Osteocyte (in vitro differentiated cells): ENCODE data around the gene DIPK1A. TPM values are rescaled to one million over a fixed set of nuclear protein-coding genes. Genes with fewer than 3 reads are reported as not detected.

Experiments
- DNase-seq: peaks from one replicate; pipeline ENCODE4 v3.0.0; 2021; ENCODE audit warnings: mixed read lengths; ENCODE audit not compliant: unreplicated experiment; ENCODE audit errors: extremely low spot score
- H3K27ac Mint-ChIP-seq: one replicate; pipeline ENCODE4 v1.8.0; 2021; ENCODE audit warnings: mild to moderate bottlenecking, mixed read lengths; ENCODE audit not compliant: unreplicated experiment
- H3K27me3 Mint-ChIP-seq: one replicate; pipeline ENCODE4 v1.8.0; 2021; ENCODE audit warnings: mixed read lengths; ENCODE audit not compliant: unreplicated experiment
- H3K36me3 Mint-ChIP-seq: one replicate; pipeline ENCODE4 v1.8.0; 2021; ENCODE audit warnings: mixed read lengths; ENCODE audit not compliant: unreplicated experiment
- H3K4me1 Mint-ChIP-seq: one replicate; pipeline ENCODE4 v1.8.0; 2021; ENCODE audit warnings: mixed read lengths; ENCODE audit not compliant: unreplicated experiment
- H3K4me3 Mint-ChIP-seq: one replicate; pipeline ENCODE4 v1.8.0; 2021; ENCODE audit warnings: mild to moderate bottlenecking, moderate library complexity, mixed read lengths; ENCODE audit not compliant: unreplicated experiment
- H3K9me3 Mint-ChIP-seq: one replicate; pipeline ENCODE4 v1.8.0; 2021; ENCODE audit warnings: mixed read lengths; ENCODE audit not compliant: unreplicated experiment
- CTCF ChIP-seq: fragments of 200-600 bp; sonication (generic); IDR thresholded peaks from 2 replicates; pipeline ENCODE4 v1.5.0; 2021; ENCODE audit warnings: antibody characterized with exemption, mild to moderate bottlenecking, moderate library complexity
- total RNA-seq: library from RNA; stranded (reverse); gene quantifications from 2 replicates; pipeline ENCODE4 v1.2.1, GENCODE V29; 2021

The DIPK1A gene
- total RNA-seq, 1 donor from 2014 or later: 6.3 TPM

GRCh38 chr1:92948071-92948470 is 13.2 kb downstream of the DIPK1A start:
- H3K9me3 Mint-ChIP-seq: no peaks in the 10 kb centered on the region
- DNase-seq: no peak
- no peaks in the 10 kb centered on the region for H3K4me1 Mint-ChIP-seq
- H3K27ac Mint-ChIP-seq: no peak overlapping the region
- no peak overlapping the region for H3K4me3 Mint-ChIP-seq
- H3K36me3 Mint-ChIP-seq: peaks cover 2% of the 10 kb centered on the region
- no peaks in the 10 kb centered on the region for H3K27me3 Mint-ChIP-seq
- no peak for TF ChIP-seq CTCF

GRCh38 chr1:92945748-92946270 is 15.5 kb downstream of the DIPK1A start:
- peaks cover under 1% of the 10 kb centered on the region for H3K4me1 Mint-ChIP-seq
- H3K36me3 Mint-ChIP-seq: no peaks in the 10 kb centered on the region
- no peak for TF ChIP-seq CTCF
- H3K27ac Mint-ChIP-seq: no peak overlapping the region
- DNase-seq: no peak
- no peak overlapping the region for H3K4me3 Mint-ChIP-seq
- H3K27me3 Mint-ChIP-seq: no peaks in the 10 kb centered on the region
- H3K9me3 Mint-ChIP-seq: peaks cover under 1% of the 10 kb centered on the region

- no peak overlapping the region for H3K4me3 Mint-ChIP-seq
- no peak for DNase-seq
- no peak for TF ChIP-seq CTCF
- peaks cover 4% of the 10 kb centered on the region for H3K9me3 Mint-ChIP-seq
- no peaks in the 10 kb centered on the region for H3K36me3 Mint-ChIP-seq
- no peak overlapping the region for H3K27ac Mint-ChIP-seq
- no peaks in the 10 kb centered on the region for H3K27me3 Mint-ChIP-seq
- peaks cover 8% of the 10 kb centered on the region for H3K4me1 Mint-ChIP-seq
Observed at GRCh38 chr1:92944901-92945747, 16.1 kb downstream of the DIPK1A start.

- Mint-ChIP-seq H3K36me3 (no peaks in the 10 kb centered on the region), H3K4me3 (no peak overlapping the region), H3K27me3 (no peaks in the 10 kb centered on the region), H3K9me3 (peaks cover 4% of the 10 kb centered on the region), H3K4me1 (peaks cover 9% of the 10 kb centered on the region), H3K27ac (no peak overlapping the region)
- no peak for DNase-seq
- TF ChIP-seq CTCF: no peak
Observed at GRCh38 chr1:92943502-92943847, 17.8 kb downstream of the DIPK1A start.

- Mint-ChIP-seq H3K4me3 (no peak overlapping the region), H3K27me3 (no peaks in the 10 kb centered on the region), H3K36me3 (no peaks in the 10 kb centered on the region), H3K4me1 (peaks cover 15% of the 10 kb centered on the region), H3K27ac (no peak overlapping the region), H3K9me3 (peaks cover 4% of the 10 kb centered on the region)
- no peak for DNase-seq
- no peak for TF ChIP-seq CTCF
Observed at GRCh38 chr1:92940541-92940940, 20.7 kb downstream of the DIPK1A start.
